Muscle of back (tissue), 11 donors: ENCODE results near the gene CXCL17. TPM values are rescaled to one million over a fixed set of nuclear protein-coding genes. Genes with fewer than 3 reads are reported as not detected.

Source experiments
- DNase-seq, 3 donors: peaks; one replicate each; pipeline versions ENCODE4 v3.0.0 to v3.0.0-alpha.2; 2013
- polyA plus RNA-seq, 10 donors: library from polyadenylated mRNA; unstranded; fragments of 120-200 nt; gene quantifications; one replicate each; pipeline ENCODE4 v1.2.1, GENCODE V29; 2013; ENCODE audit not compliant: insufficient read length in 10 of 10

The CXCL17 gene
- polyA plus RNA-seq, 10 donors = 0.79 TPM; not detected in 9

- no peak for DNase-seq
Measured at GRCh38 chr19:42424712-42425131, 18.0 kb downstream of the CXCL17 start.

GRCh38 chr19:42424345-42424707, 18.4 kb downstream of the CXCL17 start:
- DNase-seq = no peak

GRCh38 chr19:42423462-42424344, 19.0 kb downstream of the CXCL17 start:
- peak; percentile 86 to 94 (median 89) for DNase-seq

GRCh38 chr19:42422901-42423461, 19.8 kb downstream of the CXCL17 start:
- no peak for DNase-seq

- peak in 1 of 3 donors; percentile 36 for DNase-seq
Measured at GRCh38 chr19:42422092-42422900, 20.4 kb downstream of the CXCL17 start.

- no peak for DNase-seq
Measured at GRCh38 chr19:42421591-42422031, 21.1 kb downstream of the CXCL17 start.

GRCh38 chr19:42421101-42421500, 21.6 kb downstream of the CXCL17 start:
- no peak for DNase-seq

GRCh38 chr19:42420055-42420544, 22.6 kb downstream of the CXCL17 start:
- no peak for DNase-seq

GRCh38 chr19:42419309-42419708, 23.4 kb downstream of the CXCL17 start:
- no peak for DNase-seq

GRCh38 chr19:42412661-42413076, 30.1 kb downstream of the CXCL17 start:
- peak in 1 of 3 donors; percentile 45 for DNase-seq

- DNase-seq = peak in 1 of 3 donors; percentile 40
Measured at GRCh38 chr19:42412227-42412626, 30.5 kb downstream of the CXCL17 start.

GRCh38 chr19:42411581-42412178, 31.1 kb downstream of the CXCL17 start:
- no peak for DNase-seq

- DNase-seq = no peak
Measured at GRCh38 chr19:42410371-42410770, 32.4 kb downstream of the CXCL17 start.

GRCh38 chr19:42409477-42409876, 33.3 kb downstream of the CXCL17 start:
- no peak for DNase-seq

GRCh38 chr19:42407816-42408175, 35.0 kb downstream of the CXCL17 start:
- DNase-seq = no peak

GRCh38 chr19:42407085-42407815, 35.5 kb downstream of the CXCL17 start:
- no peak for DNase-seq

- DNase-seq = no peak
Measured at GRCh38 chr19:42406111-42406510, 36.6 kb downstream of the CXCL17 start.

- no peak for DNase-seq
Measured at GRCh38 chr19:42403586-42403985, 39.2 kb downstream of the CXCL17 start.

GRCh38 chr19:42402376-42403116, 40.2 kb downstream of the CXCL17 start:
- DNase-seq = no peak
